Coronary artery (tissue), 2 donors: Measurements from ENCODE around the gene ENTHD1.

Source experiments
- DNase-seq: peaks from one replicate; pipeline ENCODE4 v3.0.0-alpha.2; 2017; ENCODE audit warnings: low spot score
- H3K27ac ChIP-seq, 2 donors: fragments of 200-600 bp; sonication (generic); one replicate each; pipeline ENCODE4 v1.5.1; 2016 to 2019
- H3K4me3 ChIP-seq: fragments of 200-600 bp; sonication (generic); 2 replicates; pipeline ENCODE4 v1.5.1; 2016; ENCODE audit warnings: mild to moderate bottlenecking, moderate library complexity
- TF ChIP-seq, protein P1 (sequence below): fragments of 200-600 bp; sonication (generic); IDR thresholded peaks from one replicate; pipeline ENCODE4 v1.5.1; 2019; ENCODE audit warnings: antibody characterized with exemption

The ENTHD1 gene

GRCh38 chr22:39893526-39893925, at the start of gene ENTHD1:
Gene ENTHD1 (minus strand): TSS chr22:39893760. CDS start chr22:39887748, 6,012 bp downstream.
- H3K27ac ChIP-seq = no peak within 1 kb of the TSS
- DNase-seq = no peak
- TF ChIP-seq, protein P1, sequence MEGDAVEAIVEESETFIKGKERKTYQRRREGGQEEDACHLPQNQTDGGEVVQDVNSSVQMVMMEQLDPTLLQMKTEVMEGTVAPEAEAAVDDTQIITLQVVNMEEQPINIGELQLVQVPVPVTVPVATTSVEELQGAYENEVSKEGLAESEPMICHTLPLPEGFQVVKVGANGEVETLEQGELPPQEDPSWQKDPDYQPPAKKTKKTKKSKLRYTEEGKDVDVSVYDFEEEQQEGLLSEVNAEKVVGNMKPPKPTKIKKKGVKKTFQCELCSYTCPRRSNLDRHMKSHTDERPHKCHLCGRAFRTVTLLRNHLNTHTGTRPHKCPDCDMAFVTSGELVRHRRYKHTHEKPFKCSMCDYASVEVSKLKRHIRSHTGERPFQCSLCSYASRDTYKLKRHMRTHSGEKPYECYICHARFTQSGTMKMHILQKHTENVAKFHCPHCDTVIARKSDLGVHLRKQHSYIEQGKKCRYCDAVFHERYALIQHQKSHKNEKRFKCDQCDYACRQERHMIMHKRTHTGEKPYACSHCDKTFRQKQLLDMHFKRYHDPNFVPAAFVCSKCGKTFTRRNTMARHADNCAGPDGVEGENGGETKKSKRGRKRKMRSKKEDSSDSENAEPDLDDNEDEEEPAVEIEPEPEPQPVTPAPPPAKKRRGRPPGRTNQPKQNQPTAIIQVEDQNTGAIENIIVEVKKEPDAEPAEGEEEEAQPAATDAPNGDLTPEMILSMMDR = no peak
- H3K4me3 ChIP-seq = no peak within 1 kb of the TSS

- TF ChIP-seq, protein P1 = no peak
- Histone ChIP-seq H3K4me3 (no peak overlapping the region), H3K27ac (no peak overlapping the region)
- DNase-seq = no peak
These were observed 49.8 kb upstream of the ENTHD1 start for GRCh38 chr22:39943337-39943736.

GRCh38 chr22:39942439-39943230, 49.1 kb upstream of the ENTHD1 start:
- DNase-seq = no peak
- Histone ChIP-seq H3K4me3 (no peak overlapping the region), H3K27ac (no peak overlapping the region)
- TF ChIP-seq, protein P1 = no peak

DNA sequence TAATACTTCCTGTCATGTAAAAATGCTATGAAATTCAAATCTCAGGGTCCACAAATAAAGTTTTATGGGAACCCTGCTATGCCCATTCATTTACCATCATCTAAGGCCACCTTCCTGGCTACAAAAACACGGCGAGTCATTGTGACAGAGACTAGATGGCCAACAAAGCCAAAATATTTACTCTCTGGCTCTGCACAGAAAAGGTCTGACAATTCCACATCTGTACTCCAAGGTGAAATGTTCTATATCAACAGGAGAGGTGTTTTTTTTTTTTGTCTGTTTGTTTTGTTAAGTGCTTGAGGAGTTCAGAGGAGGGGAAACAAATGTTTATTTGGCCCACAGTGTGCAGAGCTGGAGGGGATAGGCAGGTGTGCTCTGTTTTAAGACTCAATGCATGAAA, 48.0 kb upstream of the ENTHD1 start:
- no peak for DNase-seq
- H3K27ac ChIP-seq = no peak overlapping the region
- TF ChIP-seq, protein P1 = no peak

DNA sequence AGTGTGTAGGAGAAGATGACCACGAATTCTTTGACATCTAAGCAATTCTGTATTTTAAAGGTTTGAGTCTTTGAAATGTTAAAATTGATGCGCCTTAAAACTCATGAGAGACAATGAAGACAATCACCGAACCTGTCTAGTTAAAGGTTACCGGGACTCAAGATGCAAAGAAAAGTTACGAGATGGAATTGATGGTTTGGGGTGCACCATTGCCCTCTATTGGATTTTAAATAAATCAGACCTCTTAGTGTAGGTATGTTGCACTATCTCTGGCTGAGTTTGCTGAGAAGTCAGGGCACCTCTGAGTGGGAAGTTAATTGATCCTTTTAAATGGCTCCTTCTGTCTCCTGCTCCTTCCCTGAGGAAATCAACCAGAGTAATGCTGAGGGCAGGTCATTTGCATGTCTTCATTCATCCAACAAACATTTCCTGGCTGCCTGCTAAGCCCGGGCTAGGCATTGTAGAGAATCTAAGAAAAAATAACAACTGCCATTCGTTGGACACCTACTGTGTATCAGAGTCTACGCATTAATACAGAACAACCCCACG, 47.3 kb upstream of the ENTHD1 start:
- Histone ChIP-seq H3K4me3 (no peak overlapping the region), H3K27ac (no peak overlapping the region)
- DNase-seq = no peak
- TF ChIP-seq, protein P1 = no peak

More for the DNA sequence above, 48.0 kb upstream of the ENTHD1 start:
- no peak overlapping the region for H3K4me3 ChIP-seq

DNA sequence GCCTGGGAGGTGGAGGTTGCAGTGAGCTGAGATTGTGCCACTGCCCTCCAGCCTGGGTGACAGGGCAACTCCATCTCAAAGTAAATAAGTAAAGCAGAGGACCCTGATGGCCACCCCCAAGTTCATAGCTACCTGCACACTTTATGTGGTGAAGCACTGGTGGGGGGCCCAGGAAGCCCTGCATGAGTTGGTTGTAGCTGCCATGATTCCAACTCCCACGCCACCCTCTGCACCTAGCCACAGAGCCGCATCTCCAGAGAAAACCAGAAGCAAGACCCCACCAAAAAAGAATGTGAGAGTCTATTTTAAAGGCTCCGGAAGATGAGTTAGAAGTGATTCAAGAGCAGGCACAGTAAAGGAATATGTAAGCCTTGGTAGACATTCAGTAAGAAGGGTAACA, 46.3 kb upstream of the ENTHD1 start:
- TF ChIP-seq, protein P1 = no peak
- DNase-seq = no peak
- H3K27ac ChIP-seq = no peak overlapping the region
- no peak overlapping the region for H3K4me3 ChIP-seq
